Right lobe of liver (tissue), 6 donors: ENCODE measurements around the gene MCL1. TPM values are rescaled to one million over a fixed set of nuclear protein-coding genes. Genes with fewer than 3 reads are reported as not detected.
A peak's percentile ranks its signal among the peaks of the same experiment; 100 is the strongest.

Source experiments
- ATAC-seq, 4 donors: fragments of 200-7000 bp; cut with Tn5 transposase; one replicate each; pipeline ENCODE4 v1.9.1; 2020; ENCODE audit warnings: mild to moderate bottlenecking in 4 of 4, moderate library complexity in 4 of 4
- DNase-seq, 3 donors: peaks; one replicate each; pipeline ENCODE4 v3.0.0-alpha.2; 2020
- H3K27ac ChIP-seq, 3 donors: fragments of 200-600 bp; one replicate each; pipeline ENCODE4 v1.8.0; 2022
- H3K27me3 ChIP-seq, 2 donors: fragments of 200-600 bp; one replicate each; pipeline ENCODE4 v1.8.0; 2022
- H3K36me3 ChIP-seq, 4 donors: fragments of 200-600 bp; sonication (generic) in 1 of 4; one replicate each; pipeline versions ENCODE4 v1.5.1 to v1.8.0; 2017 to 2022; ENCODE audit warnings: control low read depth in 1 of 4
- H3K4me1 ChIP-seq, 4 donors: fragments of 200-600 bp; sonication (generic) in 1 of 4; one replicate each; pipeline versions ENCODE4 v1.5.1 to v1.8.0; 2017 to 2022; ENCODE audit warnings: control low read depth in 1 of 4
- H3K4me3 ChIP-seq, 3 donors: fragments of 200-600 bp; one replicate each; pipeline ENCODE4 v1.8.0; 2022
- H3K9me3 ChIP-seq, 4 donors: fragments of 200-600 bp; sonication (generic) in 1 of 4; one replicate each; pipeline versions ENCODE4 v1.5.1 to v1.8.0; 2017 to 2022; ENCODE audit warnings: control low read depth in 1 of 4
- CTCF ChIP-seq, 4 donors: fragments of 200-600 bp in 3 of 4; fragments of 450-650 bp in 1 of 4; IDR thresholded peaks; one replicate each; pipeline versions ENCODE4 v1.5.1 to v1.8.0; 2016 to 2022; ENCODE audit warnings: antibody characterized with exemption in 4 of 4, mild to moderate bottlenecking in 2 of 4
- POLR2A ChIP-seq: fragments of 450-650 bp; IDR thresholded peaks from one replicate; pipeline ENCODE4 v1.6.1; 2017; ENCODE audit warnings: antibody characterized with exemption, mild to moderate bottlenecking
- WGBS: methylation state at CpG from one replicate; pipeline ENCODE4 v1.1.6; 2018; ENCODE audit warnings: low coverage, low lambda C conversion rate; ENCODE audit not compliant: insufficient coverage; ENCODE audit errors: missing lambda C conversion rate; 5-methylcytosine and 5-hydroxymethylcytosine counted together
- intact Hi-C, 2 donors: fragments of 100-400 bp; cut with DNase I; formaldehyde crosslinking; loops; one replicate each; pipeline versions ENCODE4 v1.11.2 to v1.14.1; 2022
- total RNA-seq, 6 experiments: library from RNA; depleted of rRNA in 2 of 6; stranded (reverse); fragments of >200 nt in 2 of 6; fragmentation: NEBNext Ultra II Directional in 3 of 6; extraction: Animal tissue kit (Norgen Biotek cat#: 25700) in 3 of 6; gene quantifications; one replicate each; pipeline versions ENCODE4 v1.1.0 to v1.2.4, GENCODE V29; 2016 to 2023
- donor health status: DM: no; HTN: yes; CAD: no.
- donor health status: DM: no; HTN: no; CAD: no.
- donor health status: DM: no; HTN: no; CAD: no.
- donor health status: DM: no; HTN: yes; CAD: no.
- donor health status: DM: no; HTN: yes; CAD: no.

MCL1 gene
- total RNA-seq, 6 experiments from 2014 or later: 83.6 to 266 (median 158) TPM

GRCh38 chr1:150557065-150557600 lies 22.3 kb downstream of the MCL1 start:
- Histone ChIP-seq H3K4me3 (no peak overlapping the region), H3K4me1 (peaks cover 0 to 32% (median 13%) of the 10 kb centered on the region in 4 donors), H3K9me3 (no peaks in the 10 kb centered on the region), H3K27ac (no peak overlapping the region), H3K27me3 (no peaks in the 10 kb centered on the region), H3K36me3 (peaks cover 0 to 10% (median 0%) of the 10 kb centered on the region in 4 donors)
- DNase-seq (no peak), ATAC-seq (no peak)
- TF ChIP-seq CTCF (IDR thresholded peaks at IDR 0.05) (no peak), POLR2A (no peak)
- intact Hi-C loops: no loop called here
- WGBS: 89% methylated on average over 6 of the region's 26 CpGs

- H3K4me1 ChIP-seq: peaks cover 0 to 37% (median 14%) of the 10 kb centered on the region in 4 donors
- H3K27me3 ChIP-seq: no peaks in the 10 kb centered on the region
- H3K4me3 ChIP-seq: no peak overlapping the region
- H3K27ac ChIP-seq: no peak overlapping the region
- no peaks in the 10 kb centered on the region for H3K9me3 ChIP-seq
- peaks cover 0 to 10% (median 0%) of the 10 kb centered on the region in 4 donors for H3K36me3 ChIP-seq
- WGBS: 74% methylated on average over 11 of the region's 26 CpGs
- DNase-seq: no peak
- intact Hi-C loops: no loop called here
- ATAC-seq: no peak
- TF ChIP-seq POLR2A: no peak
- TF ChIP-seq CTCF (IDR thresholded peaks at IDR 0.05): no peak
These were observed 23.2 kb downstream of the MCL1 start for GRCh38 chr1:150555971-150556865.

GRCh38 chr1:150555198-150555970 lies 24.0 kb downstream of the MCL1 start:
- H3K36me3 ChIP-seq: peaks cover 0 to 10% (median 0%) of the 10 kb centered on the region in 4 donors
- H3K4me1 ChIP-seq: peaks cover 0 to 40% (median 13%) of the 10 kb centered on the region in 4 donors
- ATAC-seq (no peak), DNase-seq (no peak)
- H3K9me3 ChIP-seq: no peaks in the 10 kb centered on the region
- WGBS: 73% methylated on average over 4 of the region's 19 CpGs
- TF ChIP-seq POLR2A: no peak
- TF ChIP-seq CTCF (IDR thresholded peaks at IDR 0.05): no peak
- no peak overlapping the region for H3K4me3 ChIP-seq
- no peaks in the 10 kb centered on the region for H3K27me3 ChIP-seq
- H3K27ac ChIP-seq: no peak overlapping the region
- intact Hi-C loops: no loop called here

- TF ChIP-seq CTCF (IDR thresholded peaks at IDR 0.05): no peak
- no peak for TF ChIP-seq POLR2A
- no peak overlapping the region for H3K27ac ChIP-seq
- no peaks in the 10 kb centered on the region for H3K9me3 ChIP-seq
- peaks cover 0 to 10% (median 0%) of the 10 kb centered on the region in 4 donors for H3K36me3 ChIP-seq
- no peaks in the 10 kb centered on the region for H3K27me3 ChIP-seq
- intact Hi-C loops: no loop called here
- DNase-seq: peak in 1 of 3 donors; percentile 48
- no peak overlapping the region for H3K4me3 ChIP-seq
- no peak for ATAC-seq
- 100% methylated on average over 3 of the region's 8 CpGs for WGBS
- H3K4me1 ChIP-seq: peaks cover 0 to 33% (median 10%) of the 10 kb centered on the region in 4 donors
These were observed 25.3 kb downstream of the MCL1 start for GRCh38 chr1:150554086-150554452.
